CD4-positive, alpha-beta T cell treated with Interleukin-17A for 4 hours (primary cell): Measurements from ENCODE around the gene RPP21.

Experiments used
- DNase-seq: peaks from one replicate; pipeline ENCODE4 v3.0.0-alpha.2; 2020; ENCODE audit warnings: mixed read lengths

RPP21 gene

DNA sequence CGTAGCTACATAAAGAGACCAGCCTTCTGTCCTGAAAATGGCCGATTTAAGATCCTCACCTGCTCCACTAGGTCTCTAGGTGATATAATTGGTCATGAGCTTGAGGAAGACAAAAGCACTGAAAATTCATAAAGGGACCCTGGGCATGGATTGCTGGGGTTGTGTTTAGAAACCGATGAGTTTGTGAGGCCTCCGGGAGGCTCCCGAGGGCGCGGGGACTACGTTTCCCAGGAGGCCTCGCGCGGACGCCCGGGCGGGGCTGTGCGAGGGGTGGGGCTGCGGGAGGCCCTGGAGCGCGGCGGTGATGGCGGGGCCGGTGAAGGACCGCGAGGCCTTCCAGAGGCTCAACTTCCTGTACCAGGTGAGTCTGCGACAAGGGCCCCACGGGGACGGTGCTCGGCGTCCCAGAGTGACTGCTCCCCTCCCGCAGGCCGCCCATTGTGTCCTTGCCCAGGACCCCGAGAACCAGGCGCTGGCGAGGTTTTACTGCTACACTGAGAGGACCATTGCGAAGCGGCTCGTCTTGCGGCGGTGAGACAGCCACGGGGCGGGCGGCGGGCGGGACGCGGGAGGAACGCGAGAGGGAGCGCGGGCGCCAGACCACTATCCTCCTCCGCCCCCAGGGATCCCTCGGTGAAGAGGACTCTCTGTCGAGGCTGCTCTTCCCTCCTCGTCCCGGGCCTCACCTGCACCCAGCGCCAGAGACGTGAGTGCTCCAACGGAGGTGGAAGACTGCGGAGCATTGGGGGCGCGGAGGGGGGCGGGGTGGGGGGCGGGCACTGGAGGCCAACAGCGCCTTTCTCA is at the start of gene RPP21:
TSS of gene RPP21 (plus strand) at position 289 of the 804 bp plus-strand sequence. CDS start at position 305, 16 bp downstream.
- peak; percentile 90 for DNase-seq

DNA sequence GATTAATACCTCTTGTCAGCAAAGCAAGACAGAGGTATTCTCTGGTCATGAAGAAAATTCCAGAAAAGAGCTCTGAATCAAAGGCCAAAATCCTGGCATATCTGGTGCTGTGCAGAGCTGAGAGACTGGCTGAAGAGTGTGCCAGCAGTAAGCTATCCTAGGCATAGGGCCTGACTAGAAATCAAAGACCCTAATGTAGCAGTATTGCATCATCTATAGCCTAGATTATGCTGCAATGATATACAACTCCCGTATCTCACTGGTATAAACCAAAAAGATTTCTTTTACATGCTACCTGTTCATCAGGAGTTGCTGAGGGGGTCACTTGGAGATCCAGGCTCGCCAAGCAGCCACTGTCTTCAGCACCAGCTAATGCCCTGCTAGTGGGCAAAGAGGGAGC is 49.1 kb upstream of the RPP21 start:
- no peak for DNase-seq

DNA sequence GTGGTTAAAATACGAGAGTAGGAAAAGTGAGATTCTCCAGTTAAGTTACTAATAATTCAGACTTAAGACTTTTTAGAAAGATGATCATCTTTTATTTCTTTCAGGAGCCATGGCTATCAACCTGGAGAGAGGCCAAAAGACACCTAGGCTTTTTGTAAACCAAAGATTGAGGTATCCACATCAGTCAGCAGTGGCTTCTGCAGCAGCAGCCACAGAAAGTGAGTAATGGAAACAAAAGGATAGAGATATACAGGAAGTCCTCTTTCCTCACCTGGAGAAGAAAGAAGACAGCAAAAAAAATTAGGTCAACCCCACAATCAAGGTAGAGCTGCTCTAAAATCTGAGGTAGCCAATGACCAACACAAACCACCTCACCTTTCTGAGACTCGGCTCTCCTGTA is 41.0 kb upstream of the RPP21 start:
- DNase-seq: no peak

DNA sequence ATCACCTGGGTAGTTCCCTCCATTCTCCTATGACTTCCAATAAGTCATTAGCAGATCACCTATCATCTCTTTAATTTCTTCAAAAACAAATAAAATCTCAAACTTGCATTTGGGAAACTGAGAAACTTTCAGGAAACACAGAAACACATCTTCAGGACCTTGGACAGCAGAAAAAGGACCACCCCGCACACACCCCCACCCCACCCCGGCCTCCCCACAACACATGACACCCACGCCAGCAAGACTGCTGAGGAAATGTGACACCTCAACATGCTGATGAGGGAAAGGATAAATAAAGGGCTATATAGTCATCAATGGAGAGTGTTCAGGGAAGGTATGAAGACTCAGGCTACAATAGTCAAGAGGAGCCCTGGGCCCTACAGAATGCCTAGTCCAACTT is 33.9 kb upstream of the RPP21 start:
- DNase-seq: no peak

DNA sequence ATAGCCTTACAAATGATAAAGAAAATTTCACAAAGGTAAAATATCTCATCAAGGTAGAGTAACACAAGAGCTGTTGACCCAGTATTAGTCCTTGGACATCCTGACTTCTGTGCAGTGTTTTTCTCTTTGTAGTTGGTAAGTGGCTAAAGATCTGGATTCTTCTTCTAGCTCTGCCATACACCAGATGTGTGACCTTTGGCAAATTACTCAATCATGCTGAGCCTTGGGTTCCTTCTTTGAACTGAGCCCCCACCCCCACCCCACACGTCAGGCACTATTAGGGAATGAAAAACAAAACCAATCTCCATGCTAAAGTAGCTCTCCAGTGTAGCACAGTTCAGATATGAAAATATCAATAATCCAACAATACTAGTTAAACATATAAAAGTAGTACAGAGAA is 33.3 kb upstream of the RPP21 start:
- DNase-seq: no peak

DNA sequence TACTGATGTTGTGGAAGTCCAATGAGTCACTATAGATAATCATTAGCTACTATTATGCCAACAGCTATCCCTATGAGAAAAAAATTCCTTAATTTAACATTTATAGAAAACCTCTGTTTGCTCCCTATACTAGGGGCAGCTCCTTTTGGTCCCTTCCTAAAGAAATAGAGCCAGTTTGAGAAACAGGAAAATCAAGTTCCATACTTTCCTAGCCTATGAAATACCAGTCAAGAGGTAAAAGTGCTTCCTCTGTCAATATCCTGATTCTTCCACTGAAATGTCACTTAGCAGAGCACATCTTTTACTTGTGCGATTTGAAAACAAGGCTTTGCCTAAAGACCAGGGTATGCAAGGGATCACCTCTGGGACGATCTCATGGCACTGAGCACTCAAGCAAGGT is 32.7 kb upstream of the RPP21 start:
- no peak for DNase-seq

DNA sequence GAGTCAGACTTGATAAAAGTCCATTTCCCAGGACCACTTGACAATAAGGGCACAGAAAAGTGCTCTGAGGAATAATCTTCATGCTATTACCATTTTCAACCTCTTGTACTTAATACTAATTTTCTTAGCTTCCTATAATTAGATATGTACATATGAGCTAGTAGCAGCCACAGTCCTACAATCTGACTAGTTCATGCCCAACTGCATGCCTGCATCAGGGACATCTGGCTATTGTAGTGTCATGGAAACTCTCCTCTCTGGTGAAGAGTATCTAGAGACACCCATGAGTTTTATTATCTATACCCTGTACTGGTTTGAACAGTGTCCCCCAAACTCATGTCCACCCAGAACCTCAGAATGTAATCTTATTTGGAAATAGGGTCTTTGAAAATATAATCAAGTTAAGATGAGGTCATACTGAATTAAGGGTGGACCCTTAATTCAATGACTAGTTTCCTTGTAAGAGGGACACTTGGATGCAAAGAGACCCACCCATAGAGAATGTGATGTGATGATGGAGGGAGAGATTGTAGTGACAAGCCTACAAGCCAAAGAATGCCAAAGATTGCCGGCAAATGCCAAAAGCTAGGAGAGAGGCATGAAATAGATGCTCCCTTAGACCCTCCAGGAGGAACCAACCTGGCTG is 32.2 kb upstream of the RPP21 start:
- no peak for DNase-seq

DNA sequence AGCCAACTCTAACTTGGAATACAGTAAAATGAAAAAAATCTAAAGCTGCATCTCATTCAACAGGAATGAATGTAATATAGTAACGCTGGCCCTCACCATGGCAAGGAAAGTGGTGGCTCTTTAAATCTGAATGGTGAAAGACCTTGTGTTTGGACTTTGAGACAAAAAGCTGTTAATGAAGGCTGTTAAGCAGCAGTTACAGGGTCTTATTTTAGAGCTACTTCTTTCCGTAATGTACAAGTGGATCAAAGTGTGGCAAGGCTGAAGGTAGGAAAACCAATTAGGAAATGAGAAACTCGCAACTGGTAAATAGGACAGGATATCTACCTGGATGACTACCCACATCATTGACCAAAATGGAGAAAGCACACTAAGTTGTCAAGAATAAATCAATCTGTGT is 29.8 kb upstream of the RPP21 start:
- no peak for DNase-seq

DNA sequence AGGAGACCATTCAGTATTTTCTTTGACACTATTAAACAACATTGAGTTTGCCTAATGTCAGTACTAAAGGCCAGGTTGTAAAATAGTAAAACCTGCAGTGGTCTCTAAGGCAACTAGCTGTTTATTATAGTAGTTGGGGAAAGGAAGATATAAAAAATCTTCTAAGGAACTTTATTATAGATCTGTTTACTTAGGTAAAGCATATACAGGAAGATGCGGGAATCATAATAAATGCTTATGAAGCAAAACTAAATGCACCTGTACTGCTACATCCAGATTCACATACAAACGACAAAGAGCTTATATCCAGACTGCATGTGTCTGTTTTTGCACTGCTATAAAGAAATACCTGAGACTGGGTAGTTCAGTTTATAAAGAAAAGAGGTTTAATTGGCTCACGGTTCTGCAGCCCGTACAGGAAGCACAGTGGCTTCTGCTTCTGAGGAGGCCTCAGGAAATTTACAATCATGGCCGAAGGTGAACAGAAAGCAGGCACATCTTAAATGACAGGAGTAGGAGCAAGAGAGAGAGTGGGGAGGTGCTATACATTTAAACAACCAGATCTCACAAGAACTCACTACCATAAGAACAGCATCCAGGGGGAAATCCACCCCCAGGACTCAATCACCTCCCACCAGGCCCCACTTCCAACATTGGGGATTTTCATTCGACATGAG is 26.9 kb upstream of the RPP21 start:
- DNase-seq: peak; percentile 22

DNA sequence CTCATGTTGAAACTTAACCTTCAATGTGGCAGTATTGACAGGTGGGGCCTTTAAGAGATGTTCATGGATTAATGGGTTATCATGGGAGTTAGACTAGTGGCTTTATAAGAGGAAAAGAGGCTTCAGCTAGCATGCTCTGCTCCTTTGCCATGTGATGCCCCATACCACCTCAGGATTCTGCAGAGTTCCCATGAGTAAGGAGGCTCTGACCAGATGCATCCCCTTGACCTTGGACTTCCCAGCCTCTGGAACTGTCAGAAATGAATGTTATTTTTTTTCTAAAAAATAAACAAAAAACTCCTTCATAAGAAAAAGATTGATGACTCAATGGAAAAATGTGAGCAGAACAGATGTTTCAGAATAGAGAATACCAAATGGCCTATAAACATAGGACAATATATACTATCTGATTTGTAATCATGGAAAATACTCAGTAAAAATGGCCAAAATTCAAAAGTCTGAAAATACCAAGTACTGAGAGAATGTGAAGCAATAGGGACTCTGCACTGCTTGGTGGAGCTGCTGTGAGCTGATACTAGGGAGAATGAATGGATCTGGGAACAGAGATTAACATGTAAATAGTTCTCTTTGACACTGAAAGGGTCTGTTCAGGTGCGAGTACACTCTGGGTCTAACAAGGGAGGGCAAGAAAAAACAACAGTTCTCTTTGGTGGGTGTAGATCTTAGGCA is 25.7 kb upstream of the RPP21 start:
- DNase-seq: no peak

DNA sequence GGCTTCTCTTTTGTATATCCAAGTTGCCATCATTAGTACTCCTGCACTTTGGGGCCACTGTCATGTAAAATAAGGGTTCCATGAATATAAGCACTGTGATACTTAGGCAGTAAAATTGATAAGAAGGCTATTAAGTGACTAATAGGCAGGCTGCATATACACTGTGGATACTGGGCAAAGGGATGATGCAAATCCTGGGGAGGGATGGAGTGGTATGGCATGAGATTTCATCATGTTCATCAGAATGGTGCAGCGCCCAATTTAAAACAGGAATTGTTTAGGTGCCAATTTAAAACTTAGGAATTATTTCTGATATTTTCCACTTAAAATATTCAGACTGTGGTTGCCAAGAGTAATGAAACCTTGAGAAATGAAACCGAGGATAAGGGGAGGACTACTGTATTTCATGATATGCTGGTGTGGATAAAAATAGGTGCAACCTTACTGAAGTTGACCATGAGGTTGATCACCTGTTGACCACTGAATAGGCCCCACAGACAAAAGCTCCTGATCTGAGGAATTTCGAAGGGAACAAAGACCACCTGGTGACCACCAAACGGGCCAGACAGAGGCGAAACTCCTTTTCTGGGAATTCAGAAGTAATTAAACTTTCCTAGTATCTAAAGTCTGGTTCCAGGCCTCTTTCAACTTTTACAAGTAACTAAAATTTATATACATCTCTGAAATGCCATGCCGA is 23.1 kb upstream of the RPP21 start:
- no peak for DNase-seq

DNA sequence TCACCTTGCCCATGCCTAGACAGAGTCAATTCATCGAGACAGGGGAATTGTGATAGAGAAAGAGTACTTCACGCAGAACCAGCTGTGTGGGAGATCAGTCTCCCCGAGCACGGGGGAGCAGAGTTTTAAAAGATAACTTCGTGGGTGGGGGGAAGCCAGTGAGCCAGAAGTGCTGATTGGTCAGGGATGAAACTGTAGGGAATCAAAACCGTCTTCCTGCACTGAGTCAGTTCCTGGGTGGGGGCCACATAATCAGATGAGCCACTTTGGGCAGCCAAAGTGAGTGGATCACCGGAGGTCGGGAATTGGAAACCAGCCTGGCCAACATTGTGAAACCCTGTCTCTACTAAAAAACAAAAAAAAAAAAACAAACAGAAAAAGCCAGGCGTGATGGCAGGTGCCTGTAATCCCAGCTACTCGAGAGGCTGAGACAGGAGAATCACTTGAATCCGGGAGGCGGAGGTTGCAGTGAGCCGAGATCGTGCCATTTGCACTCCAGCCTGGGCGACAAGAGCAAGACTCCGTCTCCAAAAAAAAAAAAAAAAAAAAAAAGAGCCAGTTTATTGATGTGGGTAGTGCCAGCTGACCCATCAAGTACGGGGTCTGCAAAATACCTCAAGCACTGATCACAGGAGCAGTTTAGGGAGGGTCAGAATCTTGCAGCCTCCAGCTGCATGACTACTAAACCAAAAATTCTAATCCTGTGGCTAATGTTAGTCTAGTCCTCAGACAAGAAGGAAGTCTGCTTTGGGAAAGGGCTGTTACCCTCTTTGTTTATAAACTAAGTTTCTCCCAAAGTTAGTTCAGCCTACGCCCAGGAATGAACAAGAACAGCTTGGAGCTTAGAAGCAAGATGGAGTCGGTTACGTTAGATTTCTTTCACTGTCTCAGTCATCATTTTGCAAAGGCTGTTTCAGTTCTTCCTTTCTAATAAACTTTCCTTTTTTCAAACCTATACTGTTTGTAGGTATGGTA is 22.1 kb upstream of the RPP21 start:
- no peak for DNase-seq

DNA sequence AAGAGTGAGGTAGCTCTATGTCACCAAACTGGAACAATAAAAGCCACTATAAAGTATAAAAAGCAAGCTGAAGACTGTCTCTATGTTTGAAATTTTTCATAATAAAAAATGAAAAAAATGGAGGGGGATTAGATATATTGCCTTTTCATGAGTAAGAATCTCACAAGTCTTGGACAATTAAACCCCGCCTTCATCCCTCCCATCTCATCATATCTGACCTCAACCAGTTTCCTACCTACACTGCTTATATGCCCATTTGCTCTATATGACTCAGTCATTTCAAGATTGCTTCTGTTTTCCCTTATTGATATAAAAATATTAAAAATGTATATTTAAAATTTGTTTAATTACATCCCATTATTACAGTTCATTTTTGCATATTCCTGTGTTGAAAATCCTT is 21.1 kb upstream of the RPP21 start:
- peak; percentile 14 for DNase-seq

DNA sequence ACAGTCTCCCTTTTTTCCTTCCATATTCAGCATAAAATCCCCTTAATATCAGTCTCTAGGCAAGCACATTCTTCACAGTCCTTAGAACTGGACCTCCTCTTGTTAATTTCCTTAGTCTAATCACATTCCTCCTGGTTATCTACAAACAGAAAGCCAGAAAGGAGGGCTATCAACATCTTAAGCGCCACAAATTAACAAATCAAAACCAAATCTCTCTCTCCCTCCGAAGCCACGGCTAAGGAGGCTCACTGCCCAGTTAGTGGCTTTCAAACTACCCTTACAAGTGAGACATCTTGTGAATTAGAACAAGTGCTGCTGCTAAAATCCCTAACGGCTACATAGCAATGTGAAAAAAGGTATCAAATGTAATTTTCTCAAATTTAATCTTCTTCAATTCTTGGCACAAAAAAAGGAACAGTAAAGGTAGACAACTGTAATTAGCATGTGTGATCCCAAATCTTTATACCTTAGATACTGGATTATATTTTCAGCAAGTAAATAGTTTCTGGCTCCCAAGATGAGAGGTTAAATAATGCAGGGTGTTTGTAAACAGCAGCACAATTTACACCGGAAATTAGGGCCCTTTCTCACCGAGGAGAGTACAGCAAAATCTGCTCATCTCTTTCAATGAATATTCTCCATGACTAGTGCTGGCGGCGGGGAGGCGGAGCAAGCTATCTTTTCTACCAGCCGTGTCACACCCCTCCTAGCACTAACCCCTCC is 19.6 kb upstream of the RPP21 start:
- DNase-seq: peak; percentile 82

DNA sequence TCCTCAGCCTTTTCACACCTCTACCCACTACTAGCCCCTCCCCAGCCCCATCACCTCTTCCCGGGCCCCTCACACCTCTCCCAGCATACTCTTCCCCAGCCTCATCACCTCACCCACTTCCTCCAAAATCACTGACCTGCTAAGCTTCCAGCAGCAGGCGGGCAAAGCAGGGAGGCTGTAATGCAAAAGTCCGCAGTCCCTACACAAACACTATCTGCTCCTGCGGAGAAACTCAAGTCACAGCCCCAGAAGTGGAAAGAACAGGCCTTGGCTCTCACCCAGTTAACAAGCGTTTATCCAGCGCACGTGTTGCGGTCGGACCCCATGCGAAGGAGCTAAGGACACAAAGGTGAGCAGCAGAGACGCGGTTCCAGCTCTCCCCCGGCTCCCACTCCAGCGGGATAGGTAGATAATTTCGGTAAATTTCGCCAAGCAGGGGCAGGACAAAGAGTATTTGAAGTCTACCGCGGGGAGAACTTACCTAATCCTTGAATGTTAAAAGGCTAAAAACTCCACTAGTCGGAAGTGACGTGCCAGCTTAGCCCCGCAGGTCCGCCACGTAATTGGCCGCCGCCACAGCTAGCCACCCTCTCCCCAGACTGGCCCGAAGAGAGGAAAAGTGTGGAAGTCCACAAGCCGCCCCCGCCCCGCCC is 19.0 kb upstream of the RPP21 start:
- DNase-seq: peak; percentile 77

DNA sequence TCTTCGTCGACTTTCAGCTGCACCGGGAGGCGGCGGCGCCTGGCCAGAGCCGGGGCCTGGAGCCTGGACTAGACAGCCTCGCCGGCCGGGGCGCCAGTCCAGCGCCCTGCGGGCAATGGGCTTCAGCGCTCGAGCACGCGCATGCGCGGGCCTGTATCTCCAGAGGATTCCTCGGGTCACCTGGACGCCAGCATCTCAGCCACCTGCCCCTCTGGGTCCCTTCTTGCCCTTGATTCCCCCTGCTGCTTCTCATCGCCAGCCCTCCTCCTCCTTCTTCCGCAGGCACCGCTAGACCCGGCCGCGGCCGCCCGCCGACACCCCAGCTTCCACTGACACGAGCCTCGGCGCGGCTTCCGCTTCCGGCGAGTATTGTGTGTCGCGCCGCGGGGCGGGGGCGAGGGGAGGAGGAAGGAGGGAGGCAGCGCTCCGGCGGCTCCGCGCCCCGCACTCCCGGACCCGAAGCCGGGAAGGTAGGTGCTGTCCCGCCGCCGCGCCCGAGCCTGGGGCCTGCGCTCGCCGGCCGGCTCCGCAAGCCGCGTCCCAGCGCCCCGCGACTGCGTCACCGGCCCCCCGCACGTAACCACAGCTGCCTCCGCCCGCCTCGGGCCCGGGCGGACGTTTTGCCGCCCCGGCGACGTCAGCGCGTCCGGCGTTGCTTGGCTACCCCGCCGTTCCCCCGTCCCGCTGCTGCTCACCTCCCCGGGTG is 18.3 kb upstream of the RPP21 start, which contains the start of gene TRIM39:
TSS of gene TRIM39 (plus strand) at position 402 of the 706 bp plus-strand sequence. CDS start 2,391 bp downstream, outside the sequence.
- peak; percentile 91 for DNase-seq

DNA sequence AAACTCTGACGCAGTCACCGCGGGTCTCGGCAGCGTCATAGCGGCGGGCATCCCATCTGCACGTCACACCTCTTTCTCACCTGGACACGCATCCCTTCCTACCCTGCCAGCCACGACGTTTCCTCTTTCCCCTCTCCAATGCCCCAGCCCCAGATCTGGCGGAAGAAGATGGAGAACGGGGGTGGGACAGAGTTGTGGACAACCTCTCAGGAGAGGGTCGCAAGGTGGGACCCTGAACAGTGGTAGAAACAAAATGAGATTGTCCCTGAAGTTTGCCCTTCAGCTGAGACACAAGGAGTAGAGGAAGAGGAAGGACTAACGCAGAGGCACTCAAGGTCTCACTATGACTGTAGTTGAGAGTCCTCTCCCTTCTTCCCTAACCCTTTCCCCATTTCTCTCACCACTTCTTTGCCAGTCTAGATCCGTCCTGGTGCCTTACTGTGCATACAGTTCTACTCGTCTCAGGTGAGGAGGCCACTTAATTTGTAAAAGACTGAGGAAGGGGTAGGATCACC is 17.7 kb upstream of the RPP21 start:
- DNase-seq: no peak

DNA sequence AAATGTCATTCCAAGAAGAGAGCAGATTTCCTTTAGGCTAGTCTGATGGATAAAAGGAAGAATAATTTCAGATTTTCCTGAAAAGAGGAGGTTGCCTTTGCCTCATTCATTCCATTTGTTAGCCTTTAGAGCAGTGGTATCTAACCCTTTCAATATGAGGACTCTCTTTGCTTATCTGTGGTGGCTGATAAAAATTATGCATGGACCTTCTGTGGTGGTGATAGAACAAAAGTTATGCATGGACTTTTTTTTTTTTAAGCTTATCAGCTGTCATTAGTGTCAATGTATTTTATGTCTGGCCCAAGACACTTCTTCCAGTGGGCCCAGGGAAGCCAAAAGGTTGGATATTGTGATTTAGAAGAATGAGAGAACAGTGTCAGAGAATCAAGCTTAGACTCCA is 16.6 kb upstream of the RPP21 start:
- DNase-seq: no peak

DNA sequence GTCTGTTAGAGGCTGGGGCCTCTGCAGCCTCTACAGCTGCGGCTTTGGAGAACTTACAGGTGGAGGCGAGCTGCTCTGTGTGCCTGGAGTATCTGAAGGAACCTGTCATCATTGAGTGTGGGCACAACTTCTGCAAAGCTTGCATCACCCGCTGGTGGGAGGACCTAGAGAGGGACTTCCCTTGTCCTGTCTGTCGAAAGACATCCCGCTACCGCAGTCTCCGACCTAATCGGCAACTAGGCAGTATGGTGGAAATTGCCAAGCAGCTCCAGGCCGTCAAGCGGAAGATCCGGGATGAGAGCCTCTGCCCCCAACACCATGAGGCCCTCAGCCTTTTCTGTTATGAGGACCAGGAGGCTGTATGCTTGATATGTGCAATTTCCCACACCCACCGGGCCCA is 15.6 kb upstream of the RPP21 start:
- no peak for DNase-seq
